HG03025 (cell line): ENCODE measurements around the gene ARNT2.

Experiments
- ATAC-seq: cut with Tn5 transposase; IDR thresholded peaks from one replicate; pipeline ENCODE4 v1.9.1; 2021; ENCODE audit warnings: mild to moderate bottlenecking, moderate library complexity; ENCODE audit not compliant: unreplicated experiment, low FRiP score

Gene ARNT2

DNA sequence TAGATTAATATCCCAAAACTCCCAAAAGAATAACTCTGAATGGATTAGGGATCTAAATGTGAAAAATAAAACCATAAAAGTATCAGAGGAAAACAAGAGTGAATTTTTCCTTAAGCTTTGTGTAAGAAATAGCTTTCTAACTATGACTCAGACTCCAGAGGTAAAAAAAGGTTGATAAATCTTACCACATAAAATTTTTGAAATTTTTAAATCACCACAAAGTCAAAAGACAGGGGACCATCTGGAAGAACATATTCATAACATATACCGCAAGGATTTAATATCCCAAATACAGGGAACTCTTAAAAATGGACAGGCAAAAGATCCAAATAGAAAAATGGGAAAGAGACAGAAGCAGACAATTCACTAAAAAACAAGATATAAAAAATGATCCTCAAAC lies 145.0 kb downstream of the ARNT2 start:
- ATAC-seq, result no peak

- ATAC-seq, result no peak
Observed at GRCh38 chr15:80549654-80550053, 145.5 kb downstream of the ARNT2 start.

- ATAC-seq, result no peak
Observed at GRCh38 chr15:80550219-80550907, 146.2 kb downstream of the ARNT2 start.

DNA sequence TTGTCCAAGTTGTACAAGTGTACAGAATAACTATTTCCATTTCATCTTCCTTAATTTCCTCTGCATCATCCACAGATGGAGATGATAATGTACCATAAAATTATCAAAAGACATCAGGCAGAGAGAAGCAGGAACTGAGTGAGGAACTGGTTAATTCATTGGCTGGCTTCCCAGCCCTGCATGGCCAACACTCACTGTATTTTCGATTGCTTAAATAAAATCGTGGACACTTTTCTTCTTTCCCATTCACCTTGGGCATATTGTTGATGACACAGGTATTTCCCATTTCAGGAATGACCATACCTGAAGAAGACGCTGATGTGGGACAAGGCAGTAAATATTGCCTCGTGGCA lies 146.7 kb downstream of the ARNT2 start:
- no peak for ATAC-seq

DNA sequence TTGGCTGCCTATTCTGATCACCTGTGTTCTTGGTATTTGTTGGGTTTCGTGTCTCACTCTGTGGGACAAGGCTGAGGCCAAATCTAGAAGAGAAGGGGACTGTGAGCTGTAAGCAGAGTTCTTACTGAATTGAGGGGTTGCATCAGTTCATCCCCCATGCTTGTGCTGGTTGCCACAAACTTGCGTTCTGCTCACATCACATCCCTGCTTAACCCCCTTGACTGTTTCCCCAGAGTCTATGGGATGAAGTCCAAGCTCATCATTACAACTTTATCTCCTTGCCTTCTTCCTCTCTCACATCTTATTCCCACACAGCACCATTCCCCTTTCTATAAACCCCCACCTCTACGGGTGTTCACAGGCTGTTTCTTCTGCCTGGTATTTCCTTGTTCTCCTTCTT lies 147.2 kb downstream of the ARNT2 start:
- no peak for ATAC-seq

- ATAC-seq, result no peak
Observed at GRCh38 chr15:80554560-80554959, 150.4 kb downstream of the ARNT2 start.

DNA sequence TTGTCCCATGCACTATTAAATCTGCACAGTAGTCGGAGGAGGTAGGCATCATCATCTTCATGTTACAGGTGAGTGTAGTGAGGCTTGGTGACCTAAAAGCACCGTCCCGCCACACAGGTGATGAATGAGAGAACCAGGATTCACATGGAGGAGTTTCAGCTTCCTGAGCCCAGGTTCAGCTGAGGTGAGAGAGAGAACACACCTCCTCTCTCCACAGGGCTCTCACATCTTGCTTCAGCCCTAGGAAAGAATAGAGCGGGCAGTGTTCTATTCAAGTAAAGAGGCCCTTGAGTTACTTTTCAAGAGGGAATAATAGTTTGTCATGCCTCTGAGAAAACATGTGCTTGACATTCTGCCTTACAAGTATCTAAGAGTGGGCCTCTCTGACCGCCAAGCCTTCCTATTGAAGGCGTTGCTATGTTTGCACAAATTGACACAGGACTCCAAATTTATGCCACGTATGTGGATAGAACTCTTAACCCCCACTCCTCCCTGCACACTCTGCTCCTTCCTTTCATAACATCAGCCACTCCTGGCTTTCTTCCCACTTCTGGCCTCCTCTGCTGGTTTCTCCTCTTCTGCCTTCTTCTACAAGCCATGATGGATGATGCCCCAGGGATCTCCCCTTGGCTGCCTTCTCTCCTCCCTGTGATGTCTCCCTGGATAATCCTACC lies 152.6 kb downstream of the ARNT2 start:
- ATAC-seq, result no peak

DNA sequence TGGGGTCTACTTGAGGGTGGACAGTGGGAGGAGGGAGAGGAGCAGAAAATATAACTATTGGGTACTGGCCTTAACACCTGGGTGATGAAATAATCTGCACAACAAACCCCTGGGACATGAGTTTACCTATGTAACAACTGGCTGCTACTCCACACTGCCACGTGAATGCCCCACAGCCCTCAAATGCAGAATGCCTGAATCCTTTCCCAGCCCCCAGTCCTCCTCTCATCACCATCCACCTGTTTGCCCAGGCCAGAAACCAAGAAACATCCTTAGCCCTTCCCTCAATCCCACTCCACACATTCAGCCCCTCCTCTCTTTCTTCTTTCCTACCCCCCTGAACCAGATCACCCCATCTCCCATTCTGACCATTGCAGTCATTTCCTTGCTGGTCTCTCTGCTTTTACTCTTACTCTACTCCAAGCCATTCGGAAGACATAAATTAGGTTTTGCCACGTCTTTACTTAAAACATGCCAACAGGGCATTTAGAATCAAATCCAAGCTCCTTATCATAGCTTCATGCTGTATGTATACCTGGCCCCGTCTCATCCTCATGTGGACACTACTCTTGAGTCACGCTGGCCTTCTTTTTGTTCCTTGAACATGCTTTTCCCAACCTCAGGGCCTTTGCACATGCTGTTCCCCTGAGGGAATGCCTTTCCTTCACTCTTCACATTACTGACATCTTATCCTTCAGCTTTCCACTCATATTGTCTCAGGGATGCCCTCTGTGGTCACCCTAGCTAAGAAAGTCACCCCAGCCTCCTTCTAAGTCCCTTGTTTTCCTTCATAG lies 153.5 kb downstream of the ARNT2 start:
- no peak for ATAC-seq

- ATAC-seq, result no peak
Observed at GRCh38 chr15:80558631-80559319, 154.6 kb downstream of the ARNT2 start.

DNA sequence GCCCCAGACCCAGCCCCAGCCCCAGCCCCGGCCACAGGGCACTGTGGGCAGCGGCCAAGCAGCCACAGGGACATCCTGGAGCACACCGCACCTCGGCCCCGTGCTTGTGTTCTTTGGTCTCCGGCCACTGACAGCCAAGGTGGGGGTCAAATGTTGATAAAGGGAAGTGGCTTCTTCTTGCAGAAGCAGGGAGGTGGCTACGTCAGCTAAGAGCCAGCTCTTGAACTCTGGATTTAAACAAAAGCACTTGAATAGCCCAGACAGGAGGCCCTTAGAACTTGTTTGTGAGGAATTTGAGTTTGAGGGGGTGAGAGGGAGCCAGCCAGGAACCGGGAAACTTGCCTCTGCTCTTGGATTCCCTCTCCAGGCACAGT lies 155.1 kb downstream of the ARNT2 start:
- no peak for ATAC-seq

DNA sequence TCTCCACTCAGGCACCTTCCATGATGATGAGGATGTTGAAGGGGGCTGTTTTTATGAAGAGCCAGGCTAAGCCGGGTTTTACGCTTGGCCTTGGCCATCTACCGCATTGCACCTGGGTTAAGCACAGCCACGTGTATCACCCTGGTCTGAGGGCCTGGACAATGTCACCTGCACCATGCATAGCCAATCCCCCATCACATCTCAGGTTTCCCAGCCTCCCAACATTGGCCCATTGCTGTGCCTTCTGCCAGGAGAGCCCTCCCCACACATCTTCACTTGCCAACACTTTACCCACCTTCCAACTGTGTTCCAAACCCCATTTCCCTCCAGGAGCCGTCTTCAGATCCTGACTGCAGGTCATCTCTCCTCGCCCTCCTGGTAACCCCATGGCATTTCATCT lies 155.6 kb downstream of the ARNT2 start:
- no peak for ATAC-seq

GRCh38 chr15:80560601-80561400 lies 156.6 kb downstream of the ARNT2 start:
- ATAC-seq, result no peak

DNA sequence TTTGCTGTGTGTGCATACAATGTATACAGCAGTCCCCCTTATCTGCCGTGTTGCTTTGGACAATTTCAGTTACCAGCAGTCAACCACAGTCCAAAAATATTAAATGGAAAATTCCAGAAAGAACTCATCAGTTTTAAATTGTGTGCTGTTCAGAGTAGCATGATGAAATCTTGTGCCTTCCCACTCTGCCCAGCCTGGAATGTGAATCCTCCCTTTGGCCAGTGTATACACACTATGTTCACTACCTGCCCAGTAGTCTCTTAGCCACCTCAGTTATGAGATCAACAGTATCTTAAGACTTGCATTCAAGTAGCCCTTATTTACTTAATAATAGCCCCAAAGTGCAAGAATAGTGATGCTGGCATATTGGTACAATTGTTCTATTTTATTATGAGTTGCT lies 157.3 kb downstream of the ARNT2 start:
- no peak for ATAC-seq

DNA sequence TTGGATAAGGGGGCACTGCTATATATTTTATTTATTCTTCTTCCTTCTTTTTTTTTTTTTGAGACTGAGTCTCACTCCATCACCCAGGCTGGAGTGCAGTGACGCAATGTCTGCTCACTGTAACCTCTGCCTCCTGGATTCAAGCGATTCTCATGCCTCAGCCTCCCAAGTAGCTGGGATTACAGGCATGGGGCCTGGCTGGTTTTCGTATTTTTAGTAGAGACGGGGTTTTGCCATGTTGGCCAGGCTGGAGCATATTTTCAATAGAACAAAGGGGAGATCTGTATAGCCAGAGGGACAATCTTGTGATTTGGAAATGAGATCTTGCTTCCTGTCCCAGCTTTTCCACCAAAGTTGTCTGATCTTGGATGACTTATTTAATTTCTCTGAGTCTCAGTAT lies 157.9 kb downstream of the ARNT2 start:
- ATAC-seq, result no peak

- no peak for ATAC-seq
Observed at GRCh38 chr15:80562846-80563245, 158.7 kb downstream of the ARNT2 start.

- ATAC-seq, result no peak
Observed at GRCh38 chr15:80563372-80563997, 159.3 kb downstream of the ARNT2 start.

GRCh38 chr15:80564056-80564455 lies 159.9 kb downstream of the ARNT2 start:
- no peak for ATAC-seq

GRCh38 chr15:80565398-80565797 lies 161.2 kb downstream of the ARNT2 start:
- ATAC-seq, result no peak

DNA sequence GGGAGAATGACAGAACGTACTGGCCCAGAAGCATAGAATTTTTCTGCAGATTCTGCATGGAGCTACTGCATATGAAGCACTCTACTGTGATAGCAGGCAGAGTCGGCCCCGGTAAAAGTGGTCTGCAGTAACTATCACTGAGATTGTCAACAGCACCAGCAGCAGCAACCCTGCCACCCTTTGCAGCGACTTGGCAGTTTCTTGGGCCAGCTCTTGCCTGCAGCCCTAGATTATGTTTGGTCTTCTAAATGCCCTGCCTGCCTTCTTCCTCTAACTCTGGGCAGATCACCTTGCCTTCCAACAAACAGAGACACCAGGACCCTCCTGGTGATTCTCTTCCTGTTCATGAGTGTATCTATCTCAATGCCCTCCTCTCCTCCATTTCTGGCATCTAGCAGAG lies 161.8 kb downstream of the ARNT2 start:
- no peak for ATAC-seq

DNA sequence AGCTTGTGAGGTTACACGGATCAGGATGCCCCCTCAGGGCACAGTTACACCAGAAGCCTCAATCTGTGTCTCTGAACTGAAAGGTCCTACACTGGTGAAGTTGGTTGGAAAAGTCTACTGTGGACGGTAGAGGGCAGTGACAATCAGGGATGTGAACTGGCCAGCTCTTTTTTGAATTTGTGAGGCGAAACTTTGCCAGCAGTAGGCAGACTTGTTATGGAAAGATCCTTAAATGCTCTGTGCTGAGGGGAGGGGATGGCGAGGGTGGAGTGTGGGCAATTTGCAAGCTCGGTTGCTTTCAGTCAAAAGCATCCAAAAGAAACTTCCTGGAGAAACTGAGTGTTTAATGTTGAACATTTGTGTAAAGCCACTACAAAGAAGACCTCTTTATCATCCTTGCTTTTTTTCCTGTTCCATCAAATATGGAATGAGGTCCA lies 163.6 kb downstream of the ARNT2 start:
- no peak for ATAC-seq
